K562 (cell line): ENCODE results near the gene MAGI3. TPM values are rescaled to one million over a fixed set of nuclear protein-coding genes. Genes with fewer than 3 reads are reported as not detected.
A peak's percentile ranks its signal among the peaks of the same experiment; 100 is the strongest.

Experiments used
- ATAC-seq: fragments of 200-7000 bp; cut with Tn5 transposase; 3 replicates; pipeline ENCODE4 v1.9.1; 2020; ENCODE audit warnings: moderate library complexity
- BruUV-seq: library from RNA; stranded (reverse); fragments of 400-500 nt; replicated peaks from 2 replicates; lab custom pipeline; 2021; lab: Mats Ljungman, UMichigan
- CTCF ChIA-PET: fragments of 300-600 bp; formaldehyde crosslinking; extraction: SDS; loops from one replicate; lab custom pipeline; 2021; ENCODE audit warnings: low intra/inter-chr PET ratio; lab: Yijun Ruan, JAX
- POLR2A ChIA-PET: fragments of 300-600, 350-650 bp; sonication (Branson Sonifier 250); formaldehyde crosslinking; extraction: SDS; loops from one replicate; lab custom pipeline; 2021; ENCODE audit warnings: antibody characterized with exemption, inconsistent platforms; lab: Yijun Ruan, JAX
- DNase-seq, 4 experiments: peaks; one replicate each; pipeline versions ENCODE4 v3.0.0 to v3.0.0-alpha.2; 2011 to 2018; ENCODE audit warnings: low spot score in 3 of 4, mixed read lengths in 3 of 4; ENCODE audit errors: extremely low read depth in 1 of 4
- FAIRE-seq: peaks from 2 replicates; lab custom pipeline; 2011; peaks lifted over from hg19 to GRCh38; lab: Jason Lieb, UNC
- H2AFZ ChIP-seq: 2 replicates; pipeline ENCODE4 v1.6.0; 2011; ENCODE audit warnings: low read depth, low read length, control low read depth, inconsistent platforms
- H3K27ac ChIP-seq: fragments of 200-600 bp; 3 replicates; pipeline ENCODE4 v1.8.0; 2011; ENCODE audit warnings: low read depth, mild to moderate bottlenecking, control low read depth, inconsistent platforms, low read length, moderate library complexity, mixed read lengths; ENCODE audit errors: extremely low read depth
- H3K27me3 ChIP-seq, 2 experiments: fragments of 300-600 bp in 1 of 2; 2 replicates in 1 of 2; 3 replicates in 1 of 2; pipeline versions ENCODE4 v1.6.0 to v1.8.0; 2011; ENCODE audit warnings: inconsistent platforms in 2 of 2, low read length in 2 of 2, mild to moderate bottlenecking in 1 of 2, mixed read lengths in 1 of 2, moderate library complexity in 1 of 2; ENCODE audit not compliant: control insufficient read depth in 2 of 2, insufficient read depth in 2 of 2
- H3K36me3 ChIP-seq: fragments of 300-600 bp; 3 replicates; pipeline ENCODE4 v1.8.0; 2011; ENCODE audit warnings: mild to moderate bottlenecking, low read length, inconsistent platforms; ENCODE audit not compliant: control insufficient read depth, insufficient read depth
- H3K4me1 ChIP-seq, 2 experiments: fragments of 200-600 bp in 1 of 2; replicated peaks in 1 of 2; 2 replicates in 1 of 2; 3 replicates in 1 of 2; pipeline versions ENCODE4 v1.5.1 to v1.8.0; 2011; ENCODE audit warnings: inconsistent platforms in 2 of 2, low read length in 2 of 2, mild to moderate bottlenecking in 1 of 2, mixed read lengths in 1 of 2, moderate library complexity in 1 of 2; ENCODE audit not compliant: control insufficient read depth in 2 of 2, insufficient read depth in 2 of 2
- H3K4me2 ChIP-seq: 2 replicates; pipeline ENCODE4 v1.6.1; 2011; ENCODE audit warnings: low read length, control low read depth, inconsistent platforms, mixed read lengths; ENCODE audit not compliant: insufficient read depth
- H3K4me3 ChIP-seq: fragments of 200-600 bp; sonication (generic), shearing (Covaris generic); 2 replicates; pipeline ENCODE4 v1.5.1; 2016; ENCODE audit warnings: control low read depth, inconsistent platforms
- H3K79me2 ChIP-seq: fragments of 200-600 bp; 3 replicates; pipeline ENCODE4 v1.8.0; 2011; ENCODE audit warnings: low read length, inconsistent platforms; ENCODE audit not compliant: control insufficient read depth, insufficient read depth
- H3K9ac ChIP-seq, 2 experiments: 2 replicates each; pipeline versions ENCODE4 v1.6.0 to v1.6.1; 2011; ENCODE audit warnings: low read depth in 2 of 2, low read length in 2 of 2, control low read depth in 1 of 2, inconsistent platforms in 1 of 2, mild to moderate bottlenecking in 1 of 2, mixed read lengths in 1 of 2; ENCODE audit not compliant: insufficient read depth in 1 of 2
- H3K9me1 ChIP-seq: one replicate; pipeline ENCODE4 v1.6.0; 2011; ENCODE audit warnings: inconsistent platforms, mild to moderate bottlenecking, low read length, moderate library complexity; ENCODE audit not compliant: control insufficient read depth, insufficient read depth
- H3K9me3 ChIP-seq: replicated peaks from 2 replicates; pipeline ENCODE4 v1.5.1; 2011; ENCODE audit warnings: low read depth, low read length, inconsistent platforms; ENCODE audit not compliant: control insufficient read depth, insufficient read depth
- H4K20me1 ChIP-seq: replicated peaks from 2 replicates; pipeline ENCODE4 v1.6.1; 2011; ENCODE audit warnings: low read length, inconsistent platforms, mixed read lengths; ENCODE audit not compliant: control insufficient read depth, insufficient read depth
- NFIC ChIP-seq: fragments of 450-650 bp; IDR thresholded peaks from 2 replicates; pipeline ENCODE4 v1.6.1; 2017; ENCODE audit warnings: mild to moderate bottlenecking, inconsistent platforms
- RERE ChIP-seq: sonication (generic); formaldehyde crosslinking; IDR thresholded peaks from 2 replicates; pipeline ENCODE4 v1.8.0; 2023; ENCODE audit warnings: missing genetic modification reagents, mild to moderate bottlenecking, borderline replicate concordance
- ZNF644 ChIP-seq: fragments of 200-800 bp; sonication (Bioruptor generic); IDR thresholded peaks from 2 replicates; pipeline ENCODE4 v1.6.1; 2016; ENCODE audit warnings: low read depth, missing genetic modification characterization, missing compliant biosample characterization
- WGBS: fragments of 100-300 bp; shearing (Covaris generic); methylation state at CpG from one replicate; pipeline ENCODE4 v1.1.6; 2016; ENCODE audit warnings: low coverage, mixed read lengths; ENCODE audit not compliant: insufficient coverage; ENCODE audit errors: missing lambda C conversion rate; 5-methylcytosine and 5-hydroxymethylcytosine counted together
- in situ Hi-C: fragments of 300-500 bp; cut with MboI; formaldehyde crosslinking; loops from 4 replicates; pipeline ENCODE4 v1.15.0; 2018; ENCODE audit warnings: inconsistent platforms, mixed read lengths
- intact Hi-C: fragments of 100-400 bp; cut with micrococcal nuclease; formaldehyde crosslinking; loops from 2 replicates; pipeline ENCODE4 v1.14.2; 2022
- polyA plus RNA-seq, 8 experiments: library from polyadenylated mRNA; depleted of rRNA in 4 of 8; stranded (reverse) in 5 of 8; unstranded in 3 of 8; fragments of >200 nt; fragmentation: Nextera tagmentation in 2 of 8; fragmentation: Illumina TruSeq in 1 of 8; extraction: Ambion mirVana in 2 of 8; extraction: Trizol in 1 of 8; gene quantifications; 2 replicates each; pipeline versions ENCODE4 v1.2.1 to v1.2.3, GENCODE V29; 2011 to 2014; ENCODE audit warnings: inconsistent platforms in 1 of 8, missing spikeins in 1 of 8
- total RNA-seq, 7 experiments: library from RNA; depleted of rRNA in 6 of 7; stranded (reverse); fragments of >200 nt in 6 of 7; fragmentation: Illumina TruSeq in 2 of 7; extraction: Trizol in 2 of 7; gene quantifications; 2 replicates each; pipeline versions ENCODE4 v1.2.1 to v1.2.3, GENCODE V29; 2011 to 2021; ENCODE audit warnings: low replicate concordance in 1 of 7

Gene MAGI3
- total and polyA plus RNA-seq, 9 of the 15 experiments (the other 6 are each of a cell fraction or from before 2014, with no cell fraction given), result 1.0 to 8.6 (median 5.5) TPM

DNA sequence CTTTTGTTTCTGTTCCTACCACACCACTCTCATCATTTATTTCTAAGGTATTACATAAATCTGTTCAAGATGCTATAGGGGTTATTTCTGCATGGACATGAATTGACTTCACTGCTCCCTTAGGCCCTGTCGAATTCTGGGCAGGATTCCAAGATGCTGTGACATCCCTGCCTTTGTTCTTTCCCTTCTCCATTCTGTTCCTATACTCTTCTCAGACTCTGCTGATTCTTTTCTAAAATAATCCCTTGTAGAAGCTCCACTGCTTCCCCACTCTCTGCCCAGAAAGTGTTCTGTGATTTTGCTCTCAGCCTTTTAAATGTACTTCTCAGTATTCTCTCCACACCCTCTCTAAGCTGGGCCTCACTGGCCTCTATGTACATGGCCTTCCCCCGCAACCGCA, 269.8 kb downstream of the MAGI3 start:
- H3K9me1 ChIP-seq, result no peaks in the 10 kb centered on the region
- H3K27me3 ChIP-seq, result no peaks in the 10 kb centered on the region
- in situ Hi-C loops (no loop called here), intact Hi-C loops (no loop called here)
- H3K36me3 ChIP-seq, result no peaks in the 10 kb centered on the region
- H3K79me2 ChIP-seq, result no peaks in the 10 kb centered on the region
- H3K4me2 ChIP-seq, result no peak overlapping the region
- no peaks in the 10 kb centered on the region for H3K9me3 ChIP-seq
- peak; percentile 50 for ATAC-seq
- H4K20me1 ChIP-seq, result no peaks in the 10 kb centered on the region
- no peak overlapping the region for H3K4me3 ChIP-seq
- peak in 2 of 4 experiments; percentile 22 to 31 for DNase-seq
- no peak overlapping the region for H3K27ac ChIP-seq
- no peak for FAIRE-seq
- ChIA-PET CTCF (no interaction called here), POLR2A (interaction anchor here (1.5 kb wide), 1 partner anchor 16 kb away, joined by 3 read pairs; no protein-coding TSS in a partner anchor)
- H3K4me1 ChIP-seq, result peaks cover 3 to 28% of the 10 kb centered on the region in 2 experiments; a peak in 4 of 5 replicates
- peak overlapping the region; percentile 77 for H2AFZ ChIP-seq
- no TSS peak for BruUV-seq
- TF ChIP-seq RERE (CRISPR knock-in tag) (no peak), NFIC (peak; percentile 74), ZNF644 (peak; percentile 8; the same call in 1 of the 2 replicates)
- no peak overlapping the region; a peak in 1 of 4 replicates for H3K9ac ChIP-seq
- 58% methylated on average over 3 of the region's 3 CpGs for WGBS
